Muscle layer of colon (tissue), 2 donors: ENCODE data around the gene ENOPH1.

Source experiments
- H3K27ac ChIP-seq: one replicate; pipeline ENCODE4 v1.7.0; 2013; ENCODE audit warnings: low read depth, mild to moderate bottlenecking, low read length, moderate library complexity
- H3K27me3 ChIP-seq, 2 donors: one replicate each; pipeline ENCODE4 v1.7.0; 2013; ENCODE audit warnings: low read length in 2 of 2, mild to moderate bottlenecking in 2 of 2; ENCODE audit not compliant: insufficient read depth in 2 of 2, control insufficient read depth in 1 of 2
- H3K36me3 ChIP-seq: one replicate; pipeline ENCODE4 v1.7.0; 2013; ENCODE audit warnings: mild to moderate bottlenecking, low read length; ENCODE audit not compliant: insufficient read depth
- H3K4me1 ChIP-seq: one replicate; pipeline ENCODE4 v1.7.0; 2013; ENCODE audit warnings: mild to moderate bottlenecking, low read length; ENCODE audit not compliant: insufficient read depth
- H3K4me3 ChIP-seq, 2 donors: one replicate each; pipeline ENCODE4 v1.7.0; 2013; ENCODE audit warnings: low read length in 2 of 2, low read depth in 1 of 2, mild to moderate bottlenecking in 1 of 2, moderate library complexity in 1 of 2
- H3K9ac ChIP-seq: one replicate; pipeline ENCODE4 v1.7.0; 2013; ENCODE audit warnings: low read length
- H3K9me3 ChIP-seq: one replicate; pipeline ENCODE4 v1.7.0; 2013; ENCODE audit warnings: mild to moderate bottlenecking, low read length
- donor health status: abdominal sarcoma.
- donor health status: Adenocarcinoma of cecum.

The ENOPH1 gene

GRCh38 chr4:82429728-82430192 is 630 bp upstream of the ENOPH1 start:
- H3K4me3 ChIP-seq: peak overlapping the region; percentile 66 to 91
- H3K4me1 ChIP-seq: peaks cover 31% of the 10 kb centered on the region

GRCh38 chr4:82430964-82431745 is 765 bp downstream of the ENOPH1 start:
- Histone ChIP-seq H3K36me3 (peaks cover 5% of the 10 kb centered on the region), H3K4me3 (peak overlapping the region; percentile 66 to 91), H3K27me3 (no peaks in the 10 kb centered on the region), H3K9ac (peak overlapping the region; percentile 46), H3K4me1 (peaks cover 29% of the 10 kb centered on the region), H3K27ac (peak overlapping the region; percentile 99), H3K9me3 (no peaks in the 10 kb centered on the region)

More at GRCh38 chr4:82429728-82430192, 630 bp upstream of the ENOPH1 start:
- H3K9me3 ChIP-seq: no peaks in the 10 kb centered on the region
- peak overlapping the region; percentile 99 for H3K27ac ChIP-seq
- H3K36me3 ChIP-seq: peaks cover 18% of the 10 kb centered on the region
- peak overlapping the region; percentile 51 for H3K9ac ChIP-seq
- no peaks in the 10 kb centered on the region for H3K27me3 ChIP-seq

GRCh38 chr4:82431831-82432230 is 1.4 kb downstream of the ENOPH1 start:
- H3K36me3 ChIP-seq: no peaks in the 10 kb centered on the region
- peak overlapping the region in 1 of 2 donors; percentile 91 for H3K4me3 ChIP-seq
- no peak overlapping the region for H3K27ac ChIP-seq
- H3K4me1 ChIP-seq: peaks cover 22% of the 10 kb centered on the region
- no peaks in the 10 kb centered on the region for H3K27me3 ChIP-seq
- H3K9ac ChIP-seq: peak overlapping the region; percentile 46
- no peaks in the 10 kb centered on the region for H3K9me3 ChIP-seq

GRCh38 chr4:82432596-82432995 is 2.2 kb downstream of the ENOPH1 start:
- Histone ChIP-seq H3K36me3 (no peaks in the 10 kb centered on the region), H3K4me1 (peaks cover 15% of the 10 kb centered on the region), H3K27ac (no peak overlapping the region), H3K27me3 (no peaks in the 10 kb centered on the region), H3K4me3 (no peak overlapping the region), H3K9ac (no peak overlapping the region), H3K9me3 (no peaks in the 10 kb centered on the region)

GRCh38 chr4:82433791-82434190 is 3.4 kb downstream of the ENOPH1 start:
- H3K9ac ChIP-seq: no peak overlapping the region
- H3K4me3 ChIP-seq: no peak overlapping the region
- H3K9me3 ChIP-seq: no peaks in the 10 kb centered on the region
- no peak overlapping the region for H3K27ac ChIP-seq
- no peaks in the 10 kb centered on the region for H3K27me3 ChIP-seq
- peaks cover 9% of the 10 kb centered on the region for H3K4me1 ChIP-seq
- H3K36me3 ChIP-seq: no peaks in the 10 kb centered on the region

GRCh38 chr4:82434949-82435348 is 4.6 kb downstream of the ENOPH1 start:
- H3K4me3 ChIP-seq: no peak overlapping the region
- no peak overlapping the region for H3K9ac ChIP-seq
- H3K9me3 ChIP-seq: no peaks in the 10 kb centered on the region
- H3K27me3 ChIP-seq: no peaks in the 10 kb centered on the region
- H3K27ac ChIP-seq: no peak overlapping the region
- H3K36me3 ChIP-seq: peaks cover 4% of the 10 kb centered on the region
- H3K4me1 ChIP-seq: peaks cover 9% of the 10 kb centered on the region

GRCh38 chr4:82436130-82436529 is 5.7 kb downstream of the ENOPH1 start:
- H3K4me1 ChIP-seq: peaks cover 9% of the 10 kb centered on the region
- no peak overlapping the region for H3K9ac ChIP-seq
- H3K36me3 ChIP-seq: peaks cover 4% of the 10 kb centered on the region
- no peaks in the 10 kb centered on the region for H3K9me3 ChIP-seq
- no peak overlapping the region for H3K4me3 ChIP-seq
- no peaks in the 10 kb centered on the region for H3K27me3 ChIP-seq
- no peak overlapping the region for H3K27ac ChIP-seq

GRCh38 chr4:82436780-82437179 is 6.4 kb downstream of the ENOPH1 start:
- Histone ChIP-seq H3K36me3 (peaks cover 4% of the 10 kb centered on the region), H3K4me1 (peaks cover 2% of the 10 kb centered on the region), H3K4me3 (no peak overlapping the region), H3K27ac (no peak overlapping the region), H3K27me3 (no peaks in the 10 kb centered on the region), H3K9ac (no peak overlapping the region), H3K9me3 (no peaks in the 10 kb centered on the region)

- Histone ChIP-seq H3K4me3 (no peak overlapping the region), H3K27me3 (no peaks in the 10 kb centered on the region), H3K4me1 (no peaks in the 10 kb centered on the region), H3K36me3 (peaks cover 4% of the 10 kb centered on the region), H3K27ac (no peak overlapping the region), H3K9me3 (no peaks in the 10 kb centered on the region), H3K9ac (no peak overlapping the region)
Observed at GRCh38 chr4:82437285-82438005, 7.1 kb downstream of the ENOPH1 start.

- Histone ChIP-seq H3K9ac (no peak overlapping the region), H3K4me1 (no peaks in the 10 kb centered on the region), H3K27me3 (no peaks in the 10 kb centered on the region), H3K4me3 (no peak overlapping the region), H3K9me3 (no peaks in the 10 kb centered on the region), H3K27ac (no peak overlapping the region), H3K36me3 (peaks cover 4% of the 10 kb centered on the region)
Observed at GRCh38 chr4:82439088-82439487, 8.7 kb downstream of the ENOPH1 start.

GRCh38 chr4:82447886-82448285 is 17.5 kb downstream of the ENOPH1 start:
- H3K9ac ChIP-seq: no peak overlapping the region
- no peaks in the 10 kb centered on the region for H3K4me1 ChIP-seq
- no peaks in the 10 kb centered on the region for H3K27me3 ChIP-seq
- H3K9me3 ChIP-seq: no peaks in the 10 kb centered on the region
- H3K36me3 ChIP-seq: peaks cover 13% of the 10 kb centered on the region
- H3K4me3 ChIP-seq: no peak overlapping the region
- H3K27ac ChIP-seq: no peak overlapping the region
